Activated naive CD4-positive, alpha-beta T cell treated with anti-CD3 and anti-CD28 coated beads for 36 hours (primary cell): ENCODE measurements around the gene MID1IP1. TPM values are rescaled to one million over a fixed set of nuclear protein-coding genes. Genes with fewer than 3 reads are reported as not detected.

Source experiments
- CTCF ChIA-PET: fragments of 350-600 bp; sonication (Branson Sonifier 250); formaldehyde crosslinking; loops from one replicate; lab custom pipeline; 2021; ENCODE audit warnings: antibody characterized with exemption; lab: Charles Lee
- DNase-seq: peaks from one replicate; pipeline ENCODE4 v3.0.0-alpha.2; 2020
- H3K27ac Mint-ChIP-seq: one replicate; pipeline ENCODE4 v1.8.0; 2021; ENCODE audit warnings: mild to moderate bottlenecking, mixed read lengths
- H3K27me3 Mint-ChIP-seq: one replicate; pipeline ENCODE4 v1.8.0; 2021; ENCODE audit warnings: low read depth, mixed read lengths
- H3K36me3 Mint-ChIP-seq: one replicate; pipeline ENCODE4 v1.8.0; 2021; ENCODE audit warnings: low read depth, mixed read lengths
- H3K4me1 Mint-ChIP-seq: one replicate; pipeline ENCODE4 v1.8.0; 2021; ENCODE audit warnings: low read depth, mixed read lengths
- H3K4me3 Mint-ChIP-seq: one replicate; pipeline ENCODE4 v1.8.0; 2021; ENCODE audit warnings: mild to moderate bottlenecking, moderate library complexity, mixed read lengths
- H3K9me3 Mint-ChIP-seq: one replicate; pipeline ENCODE4 v1.8.0; 2021; ENCODE audit warnings: mixed read lengths
- intact Hi-C: fragments of 100-400 bp; cut with micrococcal nuclease; formaldehyde crosslinking; loops from one replicate; pipeline ENCODE4 v1.15.1; 2023
- total RNA-seq, 2 experiments: library from RNA; stranded (reverse); gene quantifications; one replicate each; pipeline ENCODE4 v1.2.3, GENCODE V29; 2021

The MID1IP1 gene
- total RNA-seq, 2 experiments from 2014 or later = 82.9 to 83.3 TPM

DNA sequence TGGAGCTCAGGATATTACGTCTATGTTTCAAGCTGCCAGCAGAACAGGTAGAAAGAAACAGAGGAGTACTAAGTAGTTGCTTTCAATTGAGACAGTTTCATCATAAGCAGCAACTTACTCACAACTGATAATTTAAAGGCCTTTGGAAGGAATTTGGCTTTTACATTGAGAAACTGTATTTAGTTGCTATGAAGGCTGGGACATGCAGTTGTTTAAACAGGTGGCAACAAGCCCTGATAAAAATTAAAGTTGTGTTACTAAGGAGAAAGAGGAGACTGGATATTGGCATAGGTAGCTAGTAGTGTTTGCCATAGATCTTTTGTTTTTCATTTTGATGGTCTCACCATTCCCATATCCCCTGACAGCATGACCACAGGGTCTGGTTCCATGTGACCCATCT lies 18.4 kb downstream of the MID1IP1 start:
- Mint-ChIP-seq H3K4me1 (peaks cover 5% of the 10 kb centered on the region), H3K9me3 (no peaks in the 10 kb centered on the region), H3K36me3 (no peaks in the 10 kb centered on the region), H3K27me3 (no peaks in the 10 kb centered on the region), H3K4me3 (no peak overlapping the region), H3K27ac (no peak overlapping the region)
- intact Hi-C loops = loop anchor here (5.0 kb wide), 1 partner anchor 608 kb away; no protein-coding TSS in a partner anchor
- CTCF ChIA-PET = no interaction called here
- no peak for DNase-seq

- H3K27me3 Mint-ChIP-seq = no peaks in the 10 kb centered on the region
- CTCF ChIA-PET = no interaction called here
Measured at GRCh38 chrX:38820751-38821150, 19.5 kb downstream of the MID1IP1 start.

GRCh38 chrX:38824176-38824575 lies 22.9 kb downstream of the MID1IP1 start:
- no peaks in the 10 kb centered on the region for H3K4me1 Mint-ChIP-seq
- no peaks in the 10 kb centered on the region for H3K36me3 Mint-ChIP-seq
- H3K9me3 Mint-ChIP-seq = no peaks in the 10 kb centered on the region
- no peak overlapping the region for H3K27ac Mint-ChIP-seq
- DNase-seq = no peak
- intact Hi-C loops = no loop called here
- no peak overlapping the region for H3K4me3 Mint-ChIP-seq
- no peaks in the 10 kb centered on the region for H3K27me3 Mint-ChIP-seq
- CTCF ChIA-PET = no interaction called here

More at GRCh38 chrX:38820751-38821150, 19.5 kb downstream of the MID1IP1 start:
- H3K36me3 Mint-ChIP-seq = no peaks in the 10 kb centered on the region
- DNase-seq = no peak
- H3K27ac Mint-ChIP-seq = no peak overlapping the region
- no peak overlapping the region for H3K4me3 Mint-ChIP-seq
- H3K4me1 Mint-ChIP-seq = peaks cover 1% of the 10 kb centered on the region
- H3K9me3 Mint-ChIP-seq = no peaks in the 10 kb centered on the region
- intact Hi-C loops = no loop called here

DNA sequence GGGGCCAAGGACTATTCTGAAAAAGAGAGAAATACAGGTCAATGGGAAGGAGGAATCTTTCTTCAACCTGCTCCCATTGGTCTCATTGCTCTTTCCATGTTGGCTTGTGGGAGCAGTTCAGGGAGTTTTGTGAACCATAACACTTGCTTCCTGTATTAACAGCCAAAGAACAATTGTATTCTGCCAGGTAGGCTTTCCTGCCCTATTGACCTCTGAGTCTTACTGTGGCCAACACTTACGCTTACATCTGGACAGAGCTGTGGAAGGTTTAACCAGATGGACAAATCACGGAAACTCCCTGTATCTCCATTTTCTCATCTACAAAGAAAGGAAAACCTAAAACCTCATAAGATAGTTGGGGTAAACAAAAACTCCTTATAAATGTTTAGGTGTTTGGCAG lies 30.7 kb downstream of the MID1IP1 start:
- no peaks in the 10 kb centered on the region for H3K27me3 Mint-ChIP-seq
- intact Hi-C loops = no loop called here

GRCh38 chrX:38837389-38837788 lies 36.1 kb downstream of the MID1IP1 start:
- Mint-ChIP-seq H3K4me3 (no peak overlapping the region), H3K27me3 (no peaks in the 10 kb centered on the region), H3K4me1 (peaks cover 4% of the 10 kb centered on the region), H3K27ac (no peak overlapping the region), H3K9me3 (no peaks in the 10 kb centered on the region), H3K36me3 (no peaks in the 10 kb centered on the region)
- CTCF ChIA-PET = no interaction called here
- no peak for DNase-seq
- intact Hi-C loops = no loop called here

More for the DNA sequence above, 30.7 kb downstream of the MID1IP1 start:
- Mint-ChIP-seq H3K27ac (no peak overlapping the region), H3K4me1 (peaks cover 4% of the 10 kb centered on the region), H3K4me3 (no peak overlapping the region), H3K9me3 (no peaks in the 10 kb centered on the region), H3K36me3 (no peaks in the 10 kb centered on the region)
- CTCF ChIA-PET = no interaction called here
- DNase-seq = no peak

- H3K27me3 Mint-ChIP-seq = no peaks in the 10 kb centered on the region
- CTCF ChIA-PET = interaction anchor here (0.6 kb wide), 1 partner anchor 10 kb away, joined by 3 read pairs; no protein-coding TSS in a partner anchor
- H3K36me3 Mint-ChIP-seq = no peaks in the 10 kb centered on the region
Measured at GRCh38 chrX:38839277-38839676, 38.0 kb downstream of the MID1IP1 start.

DNA sequence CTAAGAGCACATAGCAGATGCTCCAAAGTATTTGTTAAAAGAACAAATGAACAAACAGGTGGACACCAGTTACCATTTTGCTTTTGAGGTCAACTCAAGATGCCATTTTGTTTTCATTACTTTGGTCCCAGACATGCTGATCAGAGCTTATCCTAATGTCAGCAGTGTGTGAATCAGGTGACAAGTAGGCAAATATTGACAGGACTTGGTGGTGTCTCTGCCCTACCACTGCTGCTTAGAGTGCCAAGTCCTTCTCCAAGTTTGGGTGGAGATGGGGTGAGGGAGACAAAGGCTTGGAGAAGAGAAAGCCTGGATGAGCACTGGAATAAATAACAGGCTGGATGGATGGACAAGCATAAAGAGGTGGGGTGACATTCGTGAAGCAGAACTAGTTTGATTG lies 38.7 kb downstream of the MID1IP1 start:
- DNase-seq = no peak
- Mint-ChIP-seq H3K4me1 (peaks cover under 1% of the 10 kb centered on the region), H3K27ac (no peak overlapping the region), H3K27me3 (no peaks in the 10 kb centered on the region), H3K36me3 (no peaks in the 10 kb centered on the region), H3K4me3 (no peak overlapping the region), H3K9me3 (no peaks in the 10 kb centered on the region)
- CTCF ChIA-PET = no interaction called here
- intact Hi-C loops = no loop called here

More at GRCh38 chrX:38839277-38839676, 38.0 kb downstream of the MID1IP1 start:
- no peak for DNase-seq
- Mint-ChIP-seq H3K27ac (no peak overlapping the region), H3K4me1 (no peaks in the 10 kb centered on the region), H3K4me3 (no peak overlapping the region), H3K9me3 (no peaks in the 10 kb centered on the region)
- intact Hi-C loops = no loop called here

DNA sequence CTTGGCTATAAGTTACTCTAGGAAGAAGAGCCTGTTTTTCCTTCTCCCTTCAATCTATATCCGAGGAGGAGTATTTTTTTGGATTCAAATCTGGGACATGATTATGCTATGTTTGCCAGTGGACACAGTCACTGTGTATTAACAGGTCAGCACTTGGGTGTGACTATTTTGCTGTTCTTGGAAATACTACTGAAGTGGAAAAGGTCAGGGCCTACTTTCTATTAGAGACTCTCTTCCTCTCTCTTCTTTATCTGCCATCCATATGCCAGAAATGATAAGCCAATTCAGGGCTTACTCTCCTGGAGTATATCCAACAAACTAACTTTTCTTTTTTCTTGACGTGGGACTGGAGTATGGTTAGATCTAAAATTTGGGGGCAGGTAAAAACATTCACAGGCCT lies 40.5 kb downstream of the MID1IP1 start:
- Mint-ChIP-seq H3K4me1 (peaks cover 16% of the 10 kb centered on the region), H3K27ac (no peak overlapping the region), H3K9me3 (no peaks in the 10 kb centered on the region), H3K4me3 (no peak overlapping the region), H3K27me3 (no peaks in the 10 kb centered on the region), H3K36me3 (no peaks in the 10 kb centered on the region)
- DNase-seq = no peak
- intact Hi-C loops = no loop called here
- CTCF ChIA-PET = no interaction called here

- intact Hi-C loops = no loop called here
- no peak overlapping the region for H3K4me3 Mint-ChIP-seq
- CTCF ChIA-PET = no interaction called here
- no peaks in the 10 kb centered on the region for H3K36me3 Mint-ChIP-seq
- peaks cover 18% of the 10 kb centered on the region for H3K4me1 Mint-ChIP-seq
- no peaks in the 10 kb centered on the region for H3K27me3 Mint-ChIP-seq
- H3K9me3 Mint-ChIP-seq = no peaks in the 10 kb centered on the region
- H3K27ac Mint-ChIP-seq = no peak overlapping the region
- no peak for DNase-seq
Measured at GRCh38 chrX:38845426-38845825, 44.2 kb downstream of the MID1IP1 start.

GRCh38 chrX:38847206-38847902 lies 46.1 kb downstream of the MID1IP1 start:
- intact Hi-C loops = no loop called here
- Mint-ChIP-seq H3K36me3 (no peaks in the 10 kb centered on the region), H3K27ac (no peak overlapping the region), H3K9me3 (no peaks in the 10 kb centered on the region), H3K27me3 (no peaks in the 10 kb centered on the region), H3K4me3 (no peak overlapping the region), H3K4me1 (peaks cover 18% of the 10 kb centered on the region)
- CTCF ChIA-PET = interaction anchor here (0.6 kb wide), 1 partner anchor 12 kb away, joined by 5 read pairs; no protein-coding TSS in a partner anchor
- DNase-seq = no peak

GRCh38 chrX:38847903-38848230 lies 46.6 kb downstream of the MID1IP1 start:
- CTCF ChIA-PET = interaction anchor here (0.6 kb wide), 2 partner anchors 12 to 1715 kb away, joined by 4 to 5 read pairs; no protein-coding TSS in a partner anchor
- Mint-ChIP-seq H3K4me3 (no peak overlapping the region), H3K36me3 (no peaks in the 10 kb centered on the region), H3K4me1 (peaks cover 18% of the 10 kb centered on the region), H3K27ac (no peak overlapping the region), H3K9me3 (no peaks in the 10 kb centered on the region), H3K27me3 (no peaks in the 10 kb centered on the region)
- intact Hi-C loops = no loop called here
- no peak for DNase-seq

- DNase-seq = no peak
- no peak overlapping the region for H3K4me3 Mint-ChIP-seq
- no peaks in the 10 kb centered on the region for H3K9me3 Mint-ChIP-seq
- no peak overlapping the region for H3K27ac Mint-ChIP-seq
- CTCF ChIA-PET = interaction anchor here (0.6 kb wide), 1 partner anchor 1714 kb away, joined by 4 read pairs; no protein-coding TSS in a partner anchor
- intact Hi-C loops = no loop called here
- no peaks in the 10 kb centered on the region for H3K36me3 Mint-ChIP-seq
- no peaks in the 10 kb centered on the region for H3K27me3 Mint-ChIP-seq
- H3K4me1 Mint-ChIP-seq = peaks cover 18% of the 10 kb centered on the region
Measured at GRCh38 chrX:38848671-38849455, 47.6 kb downstream of the MID1IP1 start.
